BJ (cell line): ENCODE results near the gene SNX30. TPM values are rescaled to one million over a fixed set of nuclear protein-coding genes. Genes with fewer than 3 reads are reported as not detected.

ENCODE experiments used
- CTCF ChIA-PET: fragments of 350-600 bp; formaldehyde crosslinking; extraction: SDS; loops from one replicate; lab custom pipeline; 2021; ENCODE audit warnings: antibody characterized with exemption, inconsistent platforms; lab: Yijun Ruan, JAX
- POLR2A ChIA-PET: fragments of 300-600 bp; sonication (Branson Sonifier 250); formaldehyde crosslinking; extraction: SDS; loops from one replicate; lab custom pipeline; 2021; ENCODE audit warnings: antibody characterized with exemption; lab: Charles Lee
- DNase-seq: peaks from one replicate; pipeline ENCODE4 v3.0.0-alpha.2; 2011; ENCODE audit warnings: low read depth
- H3K27me3 ChIP-seq: 2 replicates; pipeline ENCODE4 v1.6.0; 2011; ENCODE audit warnings: low read length; ENCODE audit not compliant: control insufficient read depth, insufficient read depth
- H3K36me3 ChIP-seq: 2 replicates; pipeline ENCODE4 v1.5.1; 2011; ENCODE audit warnings: low read length; ENCODE audit not compliant: control insufficient read depth, insufficient read depth
- H3K4me3 ChIP-seq: 2 replicates; pipeline ENCODE4 v1.5.1; 2011; ENCODE audit warnings: low read depth, mild to moderate bottlenecking, control low read depth, low read length
- CTCF ChIP-seq: IDR thresholded peaks from 2 replicates; pipeline ENCODE4 v1.5.1; 2011; ENCODE audit warnings: low read depth, mild to moderate bottlenecking, control low read depth, inconsistent platforms, low read length, moderate library complexity; ENCODE audit not compliant: insufficient read depth
- polyA minus RNA-seq: library from RNA; depleted of rRNA, polyadenylated mRNA; stranded (reverse); fragments of >200 nt; gene quantifications from 2 replicates; pipeline ENCODE4 v1.2.3, GENCODE V29; 2011; rRNA and poly(A)+ RNA removed
- polyA plus RNA-seq: library from polyadenylated mRNA; depleted of rRNA; stranded (reverse); fragments of >200 nt; gene quantifications from 2 replicates; pipeline ENCODE4 v1.2.3, GENCODE V29; 2011; rRNA removed

SNX30 gene
- 6.1 and 9.1 TPM in 2 replicates for polyA plus RNA-seq
- 10.4 and 12.4 TPM in 2 replicates for polyA minus RNA-seq

- no peak for DNase-seq
- Histone ChIP-seq H3K36me3 (no peaks in the 10 kb centered on the region), H3K27me3 (no peaks in the 10 kb centered on the region), H3K4me3 (peak within 1 kb of the TSS; percentile 91)
- ChIA-PET CTCF (interaction anchor here (0.8 to 2.8 kb wide), 5 partner anchors 11 to 69 kb away, joined by 3 to 15 read pairs (median 3); partner anchors contain the start of gene INIP), POLR2A (no interaction called here)
- TF ChIP-seq CTCF = 0 out of 2 replicates have a peak, but pooled peaks have one; percentile 18
Observed at GRCh38 chr9:112750016-112750763, at the start of gene SNX30. Gene SNX30 (plus strand): TSS chr9:112750760. CDS start chr9:112751002, 242 bp downstream.

GRCh38 chr9:112703304-112703703 is 47.3 kb upstream of the SNX30 start:
- Histone ChIP-seq H3K27me3 (no peaks in the 10 kb centered on the region), H3K36me3 (no peaks in the 10 kb centered on the region), H3K4me3 (no peak overlapping the region)
- TF ChIP-seq CTCF = no peak
- no peak for DNase-seq
- CTCF ChIA-PET = interaction anchor here (2.2 kb wide), 1 partner anchor 260 kb away, joined by 5 read pairs; no protein-coding TSS in a partner anchor
- POLR2A ChIA-PET = no interaction called here

- ChIA-PET CTCF (interaction anchor here (0.6 to 1.5 kb wide), 14 partner anchors 10 to 945 kb away, joined by 3 to 8 read pairs (median 3); partner anchors contain the start of gene KIAA1958), POLR2A (interaction anchor here (0.6 kb wide), 2 partner anchors 69 to 269 kb away, joined by 3 read pairs; no protein-coding TSS in a partner anchor)
- no peaks in the 10 kb centered on the region for H3K36me3 ChIP-seq
- TF ChIP-seq CTCF = peak; percentile 51
- no peak overlapping the region for H3K4me3 ChIP-seq
- no peaks in the 10 kb centered on the region for H3K27me3 ChIP-seq
- DNase-seq = no peak
Observed at GRCh38 chr9:112705768-112706427, 44.7 kb upstream of the SNX30 start.

GRCh38 chr9:112711050-112711689 is 39.4 kb upstream of the SNX30 start:
- H3K4me3 ChIP-seq = no peak overlapping the region
- no peak for DNase-seq
- CTCF ChIA-PET = interaction anchor here (0.9 to 2.2 kb wide), 11 partner anchors 11 to 613 kb away, joined by 3 to 21 read pairs (median 5); no protein-coding TSS in a partner anchor
- H3K27me3 ChIP-seq = no peaks in the 10 kb centered on the region
- H3K36me3 ChIP-seq = peaks cover 2% of the 10 kb centered on the region; the same call in 1 of the 2 replicates
- POLR2A ChIA-PET = interaction anchor here (0.6 kb wide), 1 partner anchor 58 kb away, joined by 4 read pairs; no protein-coding TSS in a partner anchor
- peak; percentile 77 for TF ChIP-seq CTCF
